ENCODE data around the gene PNRC1.
"Not testable (repeated sequence)": the region's sequence is repeated elsewhere in the genome, so short reads cannot be mapped to it uniquely, and the experiment has no call there.

PNRC1 gene

GRCh38 chr6:89098461-89098860, 17.9 kb downstream of the PNRC1 start:
- no peak for DNase-seq

GRCh38 chr6:89100114-89100513, 19.6 kb downstream of the PNRC1 start:
- no peak for DNase-seq

GRCh38 chr6:89110284-89110683, 29.7 kb downstream of the PNRC1 start:
- DNase-seq: no peak

GRCh38 chr6:89111933-89112332, 31.4 kb downstream of the PNRC1 start:
- DNase-seq: peak in 5 of 56 donors; percentile 1 to 16 (median 10)

GRCh38 chr6:89116702-89117101, 36.2 kb downstream of the PNRC1 start:
- DNase-seq: no peak

- DNase-seq: peak in 26 of 56 donors; percentile 7 to 57 (median 27)
These were observed 36.9 kb downstream of the PNRC1 start, which contains the start of gene SRSF12 for GRCh38 chr6:89117211-89118108. Gene SRSF12, minus strand, starts transcription at chr6:89118071. Its CDS starts 184 bp downstream, at chr6:89117887.

- DNase-seq: peak in 6 of 56 donors; percentile 2 to 28 (median 6)
These were observed 38.4 kb downstream of the PNRC1 start for GRCh38 chr6:89118931-89119330.

- DNase-seq: no peak
These were observed 39.8 kb downstream of the PNRC1 start for GRCh38 chr6:89120371-89120770.

- no peak for DNase-seq
These were observed 41.4 kb downstream of the PNRC1 start for GRCh38 chr6:89121934-89122333.

GRCh38 chr6:89122625-89123024, 42.1 kb downstream of the PNRC1 start:
- DNase-seq: peak in 1 of 56 donors; percentile 2

- DNase-seq: not testable (repeated sequence)
These were observed 47.7 kb downstream of the PNRC1 start for GRCh38 chr6:89128256-89128671.

- no peak for DNase-seq
These were observed 51.0 kb downstream of the PNRC1 start for GRCh38 chr6:89131599-89131998.

GRCh38 chr6:89132057-89132456, 51.5 kb downstream of the PNRC1 start:
- no peak for DNase-seq

- no peak for DNase-seq
These were observed 53.4 kb downstream of the PNRC1 start for GRCh38 chr6:89133981-89134380.

- no peak for DNase-seq
These were observed 54.2 kb downstream of the PNRC1 start for GRCh38 chr6:89134723-89135122.

Data from nucleus accumbens (tissue), 56 donors.